HG03378 (cell line): ENCODE measurements around the gene PEX10.

Experiments
- ATAC-seq: cut with Tn5 transposase; IDR thresholded peaks from one replicate; pipeline ENCODE4 v1.9.1; 2021; ENCODE audit warnings: mild to moderate bottlenecking, moderate library complexity; ENCODE audit not compliant: unreplicated experiment

Gene PEX10

GRCh38 chr1:2355373-2356261, 56.7 kb downstream of the PEX10 start:
- no peak for ATAC-seq

- no peak for ATAC-seq
Observed at GRCh38 chr1:2354511-2355372, 57.6 kb downstream of the PEX10 start.
